Measurements from ENCODE around the gene PDCD7.
A peak's percentile ranks its signal among the peaks of the same experiment; 100 is the strongest.
"Not testable (repeated sequence)": the region's sequence is repeated elsewhere in the genome, so short reads cannot be mapped to it uniquely, and the experiment has no call there.

PDCD7 gene

DNA sequence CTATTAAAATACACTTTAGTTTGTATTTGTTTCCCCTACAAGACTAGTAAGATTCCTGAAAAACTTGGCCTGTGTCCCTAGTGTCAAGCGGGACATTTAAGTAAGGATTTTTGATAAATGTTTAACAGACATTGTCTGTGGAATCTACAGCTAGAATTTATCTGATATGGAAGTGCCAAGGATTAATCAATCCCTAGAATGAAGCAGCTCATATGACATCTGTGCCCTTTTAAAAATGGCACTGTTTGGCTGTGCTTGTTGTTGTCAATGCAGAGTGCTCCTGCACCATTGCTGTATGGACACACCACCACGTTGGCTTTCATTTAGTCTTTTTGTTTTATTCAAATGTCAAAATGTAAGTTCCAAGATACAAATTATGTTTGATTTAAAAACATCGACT lies 14.3 kb upstream of the PDCD7 start:
- no peaks in the 10 kb centered on the region for H3K9me3 Mint-ChIP-seq
- no peak overlapping the region for H3K4me3 Mint-ChIP-seq
- H3K36me3 Mint-ChIP-seq (ENCODE audit: low read depth): peaks cover 12% of the 10 kb centered on the region
- H3K27ac Mint-ChIP-seq: no peak overlapping the region
- peaks cover 2% of the 10 kb centered on the region for H3K4me1 Mint-ChIP-seq (ENCODE audit: low read depth)
- H3K27me3 Mint-ChIP-seq (ENCODE audit: low read depth): no peaks in the 10 kb centered on the region

GRCh38 chr15:65146438-65146837 lies 12.8 kb upstream of the PDCD7 start:
- Mint-ChIP-seq H3K36me3 (ENCODE audit: low read depth) (peaks cover 8% of the 10 kb centered on the region), H3K27me3 (ENCODE audit: low read depth) (no peaks in the 10 kb centered on the region), H3K4me3 (no peak overlapping the region), H3K27ac (no peak overlapping the region), H3K4me1 (ENCODE audit: low read depth) (no peaks in the 10 kb centered on the region), H3K9me3 (no peaks in the 10 kb centered on the region)

GRCh38 chr15:65138631-65139030 lies 5.0 kb upstream of the PDCD7 start:
- H3K36me3 Mint-ChIP-seq (ENCODE audit: low read depth); H3K4me3 Mint-ChIP-seq; H3K27ac Mint-ChIP-seq; H3K27me3 Mint-ChIP-seq (ENCODE audit: low read depth); H3K9me3 Mint-ChIP-seq; H3K4me1 Mint-ChIP-seq (ENCODE audit: low read depth): not testable (repeated sequence)

- H3K27ac Mint-ChIP-seq; H3K27me3 Mint-ChIP-seq (ENCODE audit: low read depth); H3K9me3 Mint-ChIP-seq; H3K36me3 Mint-ChIP-seq (ENCODE audit: low read depth); H3K4me3 Mint-ChIP-seq; H3K4me1 Mint-ChIP-seq (ENCODE audit: low read depth): not testable (repeated sequence)
These were observed 4.3 kb upstream of the PDCD7 start for GRCh38 chr15:65137893-65138292.

DNA sequence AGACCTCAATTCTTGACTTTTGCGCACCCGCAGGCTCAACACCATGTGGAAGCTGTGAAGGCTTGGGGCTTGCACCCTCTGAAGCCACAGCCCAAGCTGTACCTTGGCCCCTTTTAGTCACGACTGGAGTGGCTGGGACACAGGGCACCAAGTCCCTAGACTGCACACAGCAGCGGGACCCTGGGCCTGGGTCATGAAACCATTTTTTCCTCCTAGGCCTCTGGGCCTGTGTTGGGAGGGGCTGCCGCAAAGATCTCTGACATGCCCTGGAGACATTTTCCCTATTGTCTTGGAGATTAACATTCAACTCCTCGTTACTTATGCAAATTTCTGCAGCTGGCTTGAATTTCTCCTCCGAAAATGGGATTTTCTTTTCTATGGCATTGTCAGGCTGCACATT lies 3.5 kb upstream of the PDCD7 start:
- H3K27ac Mint-ChIP-seq; H3K4me1 Mint-ChIP-seq (ENCODE audit: low read depth); H3K4me3 Mint-ChIP-seq; H3K27me3 Mint-ChIP-seq (ENCODE audit: low read depth); H3K9me3 Mint-ChIP-seq; H3K36me3 Mint-ChIP-seq (ENCODE audit: low read depth): not testable (repeated sequence)

- Mint-ChIP-seq H3K9me3 (peaks cover 9% of the 10 kb centered on the region), H3K27me3 (ENCODE audit: low read depth) (no peaks in the 10 kb centered on the region), H3K27ac (no peak overlapping the region), H3K4me1 (ENCODE audit: low read depth) (peaks cover 14% of the 10 kb centered on the region), H3K4me3 (peak overlapping the region; percentile 91), H3K36me3 (ENCODE audit: low read depth) (peaks cover 8% of the 10 kb centered on the region)
These were observed 930 bp upstream of the PDCD7 start for GRCh38 chr15:65134538-65134937.

GRCh38 chr15:65132878-65133547 lies 595 bp downstream of the PDCD7 start:
- Mint-ChIP-seq H3K36me3 (ENCODE audit: low read depth) (peaks cover 18% of the 10 kb centered on the region), H3K4me3 (peak overlapping the region; percentile 87), H3K9me3 (peaks cover 9% of the 10 kb centered on the region), H3K27ac (peak overlapping the region; percentile 79), H3K27me3 (ENCODE audit: low read depth) (no peaks in the 10 kb centered on the region), H3K4me1 (ENCODE audit: low read depth) (peaks cover 17% of the 10 kb centered on the region)

- Mint-ChIP-seq H3K36me3 (ENCODE audit: low read depth) (peaks cover 27% of the 10 kb centered on the region), H3K4me1 (ENCODE audit: low read depth) (peaks cover 21% of the 10 kb centered on the region), H3K27ac (peak overlapping the region; percentile 39), H3K27me3 (ENCODE audit: low read depth) (no peaks in the 10 kb centered on the region), H3K4me3 (no peak overlapping the region), H3K9me3 (no peaks in the 10 kb centered on the region)
These were observed 2.7 kb downstream of the PDCD7 start for GRCh38 chr15:65130941-65131340.

DNA sequence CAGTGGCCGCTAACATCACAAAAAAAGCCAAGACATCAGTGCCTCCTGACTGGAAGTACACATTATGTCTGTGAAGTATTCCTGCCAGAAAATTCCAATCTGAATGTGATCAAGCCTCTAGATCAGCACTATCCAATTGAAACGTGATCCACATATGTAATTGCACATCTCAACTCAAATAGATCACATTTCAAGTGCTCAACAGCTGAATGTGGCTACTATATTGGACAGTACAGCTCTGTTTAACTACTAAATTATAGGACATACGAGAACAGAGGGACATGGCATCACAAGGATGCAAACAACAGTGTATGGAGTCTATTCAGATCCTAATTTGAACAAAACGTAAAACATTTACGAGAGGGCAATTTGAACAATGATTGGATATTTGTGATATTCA lies 18.1 kb downstream of the PDCD7 start:
- Mint-ChIP-seq H3K9me3 (no peaks in the 10 kb centered on the region), H3K4me1 (ENCODE audit: low read depth) (no peaks in the 10 kb centered on the region), H3K27me3 (ENCODE audit: low read depth) (no peaks in the 10 kb centered on the region), H3K27ac (no peak overlapping the region), H3K36me3 (ENCODE audit: low read depth) (peaks cover 33% of the 10 kb centered on the region), H3K4me3 (no peak overlapping the region)

GRCh38 chr15:65115086-65115485 lies 18.5 kb downstream of the PDCD7 start, which contains the start of gene UBAP1L:
Gene UBAP1L (minus strand): TSS chr15:65115200. CDS start chr15:65106215, 8,985 bp downstream.
- Mint-ChIP-seq H3K27ac (no peak within 1 kb of the TSS), H3K9me3 (no peaks in the 10 kb centered on the region), H3K4me3 (no peak within 1 kb of the TSS), H3K4me1 (ENCODE audit: low read depth) (no peaks in the 10 kb centered on the region), H3K36me3 (ENCODE audit: low read depth) (peaks cover 33% of the 10 kb centered on the region), H3K27me3 (ENCODE audit: low read depth) (no peaks in the 10 kb centered on the region)

DNA sequence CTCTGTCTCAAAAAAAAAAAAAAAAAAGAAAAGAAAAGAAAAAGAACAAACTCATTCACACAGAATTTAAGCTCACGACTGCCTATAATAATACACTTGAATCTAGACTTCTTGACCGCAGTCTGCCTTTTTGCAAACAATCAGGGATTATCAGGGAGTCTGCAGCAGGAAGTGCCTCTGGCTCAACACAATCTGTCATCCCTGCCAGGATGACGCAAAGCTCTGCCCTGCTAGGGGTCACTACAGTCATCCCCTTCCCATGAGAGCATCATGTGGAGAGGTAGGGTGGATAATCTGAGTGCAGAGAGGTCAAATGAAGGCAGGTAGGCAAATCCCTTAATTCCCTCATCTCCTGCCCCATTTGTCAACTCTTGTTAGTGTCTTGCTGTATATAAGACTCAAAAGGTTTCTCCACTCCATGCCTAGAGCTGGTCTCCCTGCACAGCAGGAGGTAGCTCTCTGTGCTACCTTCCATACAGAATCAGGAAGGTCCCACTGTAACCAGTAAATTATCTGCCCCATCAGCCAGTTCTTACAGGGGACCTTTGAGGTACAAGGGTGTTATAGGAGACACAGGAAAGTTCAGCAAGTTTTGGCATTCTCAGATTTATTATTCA lies 22.8 kb downstream of the PDCD7 start:
- Mint-ChIP-seq H3K4me3 (no peak overlapping the region), H3K9me3 (no peaks in the 10 kb centered on the region), H3K27me3 (ENCODE audit: low read depth) (no peaks in the 10 kb centered on the region), H3K27ac (peak overlapping the region; percentile 34), H3K36me3 (ENCODE audit: low read depth) (peaks cover 22% of the 10 kb centered on the region), H3K4me1 (ENCODE audit: low read depth) (peaks cover 3% of the 10 kb centered on the region)

DNA sequence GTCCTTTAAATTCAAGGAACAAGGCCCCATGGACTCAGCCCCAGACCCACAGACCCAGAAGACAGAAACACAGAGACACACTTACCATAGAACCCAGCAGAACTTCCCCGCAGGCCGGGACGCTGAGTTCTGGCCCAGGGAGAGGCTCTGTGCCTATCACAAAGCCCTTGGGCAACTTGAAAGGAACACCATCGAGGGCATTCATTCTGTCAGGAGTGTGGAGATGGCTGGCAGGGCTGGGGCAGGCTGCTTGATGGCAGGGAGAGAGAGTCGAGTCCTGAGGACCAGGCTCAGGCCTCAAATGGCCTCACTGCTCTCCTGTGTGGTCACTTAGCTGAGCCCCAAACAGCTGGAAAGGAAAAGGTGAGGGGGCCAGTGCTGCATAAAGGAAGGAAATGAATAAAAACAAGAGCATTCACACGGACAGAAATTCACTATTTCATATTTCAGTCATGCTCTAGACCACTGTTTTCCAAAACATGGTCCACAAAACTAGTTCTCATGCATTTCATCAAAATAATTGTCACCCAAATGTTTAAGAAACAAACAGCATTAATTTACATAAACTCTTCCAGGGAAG lies 27.5 kb downstream of the PDCD7 start:
- no peaks in the 10 kb centered on the region for H3K9me3 Mint-ChIP-seq
- H3K36me3 Mint-ChIP-seq (ENCODE audit: low read depth): peaks cover 10% of the 10 kb centered on the region
- no peak overlapping the region for H3K4me3 Mint-ChIP-seq
- H3K4me1 Mint-ChIP-seq (ENCODE audit: low read depth): peaks cover 6% of the 10 kb centered on the region
- no peaks in the 10 kb centered on the region for H3K27me3 Mint-ChIP-seq (ENCODE audit: low read depth)
- no peak overlapping the region for H3K27ac Mint-ChIP-seq

DNA sequence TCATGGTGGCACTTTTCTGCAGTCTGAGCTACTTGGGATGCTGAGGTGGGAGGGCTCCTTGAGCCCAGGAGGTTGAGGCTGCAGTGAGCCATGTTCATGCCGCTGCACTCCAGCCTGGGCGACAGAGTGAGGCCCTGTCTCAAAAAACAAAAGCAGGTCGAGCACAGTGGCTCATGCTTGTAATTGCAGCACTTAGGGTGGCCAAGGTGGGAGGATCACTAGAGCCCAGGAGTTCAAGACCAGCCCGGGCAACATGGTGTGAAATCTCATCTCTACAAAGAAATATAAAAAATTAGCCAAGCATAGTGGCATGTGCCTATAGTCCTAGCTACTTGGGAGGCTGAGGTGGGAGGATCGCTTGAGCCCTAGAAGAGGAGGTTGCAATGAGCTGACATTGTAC lies 28.6 kb downstream of the PDCD7 start:
- Mint-ChIP-seq H3K27ac (no peak overlapping the region), H3K27me3 (ENCODE audit: low read depth) (no peaks in the 10 kb centered on the region), H3K4me1 (ENCODE audit: low read depth) (peaks cover 6% of the 10 kb centered on the region), H3K9me3 (no peaks in the 10 kb centered on the region), H3K36me3 (ENCODE audit: low read depth) (peaks cover 12% of the 10 kb centered on the region), H3K4me3 (no peak overlapping the region)

- H3K27ac Mint-ChIP-seq: no peak overlapping the region
- no peak overlapping the region for H3K4me3 Mint-ChIP-seq
- H3K36me3 Mint-ChIP-seq (ENCODE audit: low read depth): peaks cover 23% of the 10 kb centered on the region
- no peaks in the 10 kb centered on the region for H3K27me3 Mint-ChIP-seq (ENCODE audit: low read depth)
- H3K9me3 Mint-ChIP-seq: no peaks in the 10 kb centered on the region
- peaks cover 6% of the 10 kb centered on the region for H3K4me1 Mint-ChIP-seq (ENCODE audit: low read depth)
These were observed 30.7 kb downstream of the PDCD7 start for GRCh38 chr15:65102912-65103311.
